Osteoblast (primary cell): ENCODE data around the gene NOVA2. TPM values are rescaled to one million over a fixed set of nuclear protein-coding genes. Genes with fewer than 3 reads are reported as not detected.

Experiments
- DNase-seq: peaks from one replicate; pipeline ENCODE4 v3.0.0; 2011; ENCODE audit warnings: low spot score, mixed read lengths; ENCODE audit not compliant: insufficient read length; ENCODE audit errors: missing footprints
- H2AFZ ChIP-seq: 2 replicates; pipeline ENCODE4 v1.6.0; 2011; ENCODE audit warnings: mild to moderate bottlenecking, low read length
- H3K27ac ChIP-seq: 2 replicates; pipeline ENCODE4 v1.5.1; 2011; ENCODE audit warnings: mild to moderate bottlenecking, low read depth, low read length, moderate library complexity
- H3K27me3 ChIP-seq: 2 replicates; pipeline ENCODE4 v1.6.0; 2012; ENCODE audit warnings: mild to moderate bottlenecking, control low read depth, inconsistent platforms, low read length, moderate library complexity; ENCODE audit not compliant: insufficient read depth
- H3K36me3 ChIP-seq: 2 replicates; pipeline ENCODE4 v1.5.1; 2011; ENCODE audit warnings: mild to moderate bottlenecking, low read length, control low read depth, moderate library complexity; ENCODE audit not compliant: insufficient read depth
- H3K4me1 ChIP-seq: 2 replicates; pipeline ENCODE4 v1.5.1; 2011; ENCODE audit warnings: mild to moderate bottlenecking, low read length, control low read depth, moderate library complexity; ENCODE audit not compliant: insufficient read depth
- H3K4me2 ChIP-seq: 2 replicates; pipeline ENCODE4 v1.6.0; 2011; ENCODE audit warnings: mild to moderate bottlenecking, low read length; ENCODE audit not compliant: insufficient read depth
- H3K4me3 ChIP-seq: fragments of 200-600 bp; sonication (generic); 3 replicates; pipeline ENCODE4 v1.5.1; 2012; ENCODE audit warnings: mild to moderate bottlenecking, low read length, inconsistent platforms; ENCODE audit not compliant: insufficient read depth
- H3K79me2 ChIP-seq: 2 replicates; pipeline ENCODE4 v1.6.0; 2012; ENCODE audit warnings: mild to moderate bottlenecking, low read length, control low read depth, inconsistent platforms; ENCODE audit not compliant: insufficient read depth
- H3K9me3 ChIP-seq: 2 replicates; pipeline ENCODE4 v1.5.1; 2011; ENCODE audit warnings: low read depth, low read length, control low read depth
- H4K20me1 ChIP-seq: 2 replicates; pipeline ENCODE4 v1.6.0; 2012; ENCODE audit warnings: mild to moderate bottlenecking, low read length, control low read depth; ENCODE audit not compliant: insufficient read depth
- CTCF ChIP-seq: IDR thresholded peaks from 2 replicates; pipeline ENCODE4 v1.5.1; 2011; ENCODE audit warnings: mild to moderate bottlenecking, low read depth, low read length, moderate library complexity; ENCODE audit errors: extremely low read depth
- total RNA-seq: library from RNA; depleted of rRNA; stranded (reverse); fragments of >200 nt; gene quantifications from 2 replicates; pipeline ENCODE4 v1.2.3, GENCODE V29; 2012

Gene NOVA2
- total RNA-seq, 1 donor, result not detected

GRCh38 chr19:46015687-46016425, 42.2 kb upstream of the NOVA2 start:
- Histone ChIP-seq H3K27me3 (peaks cover 17% of the 10 kb centered on the region), H3K4me3 (peak overlapping the region; percentile 71), H3K27ac (no peak overlapping the region), H3K4me2 (peak overlapping the region; percentile 98), H4K20me1 (peaks cover 30% of the 10 kb centered on the region), H3K79me2 (no peaks in the 10 kb centered on the region), H3K9me3 (no peaks in the 10 kb centered on the region), H3K4me1 (peaks cover 6% of the 10 kb centered on the region), H3K36me3 (no peaks in the 10 kb centered on the region), H2AFZ (no peak overlapping the region)
- no peak for TF ChIP-seq CTCF
- DNase-seq, result no peak

- H2AFZ ChIP-seq, result no peak overlapping the region
- TF ChIP-seq CTCF, result no peak
- peak; percentile 31 for DNase-seq
- H3K27me3 ChIP-seq, result peaks cover 17% of the 10 kb centered on the region
- peaks cover 30% of the 10 kb centered on the region for H4K20me1 ChIP-seq
- no peak overlapping the region for H3K4me3 ChIP-seq
- peaks cover 6% of the 10 kb centered on the region for H3K4me1 ChIP-seq
- H3K27ac ChIP-seq, result no peak overlapping the region
- no peaks in the 10 kb centered on the region for H3K36me3 ChIP-seq
- H3K4me2 ChIP-seq, result peak overlapping the region; percentile 98
- no peaks in the 10 kb centered on the region for H3K79me2 ChIP-seq
- no peaks in the 10 kb centered on the region for H3K9me3 ChIP-seq
These were observed 41.4 kb upstream of the NOVA2 start for GRCh38 chr19:46014941-46015686.

GRCh38 chr19:46014534-46014933, 40.9 kb upstream of the NOVA2 start:
- Histone ChIP-seq H3K27me3 (peaks cover 17% of the 10 kb centered on the region), H3K27ac (no peak overlapping the region), H3K9me3 (no peaks in the 10 kb centered on the region), H4K20me1 (peaks cover 34% of the 10 kb centered on the region), H3K4me3 (no peak overlapping the region), H2AFZ (no peak overlapping the region), H3K4me2 (no peak overlapping the region), H3K4me1 (peaks cover 6% of the 10 kb centered on the region), H3K36me3 (no peaks in the 10 kb centered on the region), H3K79me2 (no peaks in the 10 kb centered on the region)
- no peak for TF ChIP-seq CTCF
- DNase-seq, result peak; percentile 27
